Measurements from ENCODE around the gene GMFB.

Gene GMFB

GRCh38 chr14:54493293-54493692 is 4.5 kb upstream of the GMFB start:
- no peak for DNase-seq (ENCODE audit: extremely low read depth in 1 of 2, low read depth in 1 of 2)

- no peak for DNase-seq (ENCODE audit: extremely low read depth in 1 of 2, low read depth in 1 of 2)
Measured at GRCh38 chr14:54490445-54491175, 1.8 kb upstream of the GMFB start.

DNA sequence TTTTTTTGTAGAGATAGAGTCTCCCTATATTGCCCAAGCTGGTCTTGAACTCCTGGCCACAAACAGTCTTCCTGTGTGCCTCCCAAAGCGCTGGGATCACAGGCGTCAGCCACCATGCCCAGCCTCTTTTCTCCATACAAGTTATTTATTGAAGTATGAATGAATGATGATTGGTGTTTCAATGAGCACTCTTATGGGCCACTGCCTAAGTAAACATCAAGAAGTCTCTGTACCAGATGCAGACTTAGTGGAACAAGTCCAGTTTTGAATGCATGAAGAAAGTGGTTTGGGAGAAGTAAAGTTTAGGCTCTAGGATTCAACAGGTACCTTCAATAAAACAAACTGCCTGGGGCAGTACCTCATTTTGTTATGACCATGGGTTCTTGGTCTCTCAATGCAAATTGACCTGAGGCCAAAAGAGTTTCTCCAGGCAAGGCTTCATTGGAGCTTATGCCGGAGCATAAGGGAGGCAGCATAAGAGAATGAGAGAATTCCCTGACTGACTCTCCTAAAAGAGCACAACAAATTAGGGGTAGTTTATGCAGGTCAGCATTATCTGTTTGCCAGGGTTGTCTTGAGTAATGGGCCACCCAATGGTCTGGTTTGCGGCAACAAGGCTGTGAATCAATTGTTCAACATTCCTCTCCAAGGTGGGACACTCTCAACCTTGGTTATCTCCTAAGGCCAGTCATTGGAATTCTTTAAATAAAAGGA is 1.1 kb upstream of the GMFB start:
- DNase-seq (ENCODE audit: extremely low read depth in 1 of 2, low read depth in 1 of 2): no peak

DNA sequence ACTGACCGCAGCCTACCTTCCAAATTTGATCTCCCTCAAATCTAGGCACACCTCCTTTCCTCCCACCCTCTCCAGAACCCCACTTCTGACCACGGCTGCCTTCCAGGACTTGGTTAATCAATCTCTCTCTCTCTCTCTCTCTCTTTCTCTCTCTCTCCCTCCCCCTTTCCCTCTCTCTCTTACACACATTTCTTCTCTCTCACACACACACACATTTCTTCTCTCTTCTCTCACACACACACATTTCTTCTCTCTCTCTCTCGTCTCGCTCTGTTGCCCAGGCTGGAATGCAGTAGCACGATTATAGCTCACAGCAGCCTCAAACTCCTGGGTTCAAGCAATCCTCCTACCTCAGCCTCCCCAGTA is 521 bp upstream of the GMFB start:
- DNase-seq (ENCODE audit: extremely low read depth in 1 of 2, low read depth in 1 of 2): no peak

DNA sequence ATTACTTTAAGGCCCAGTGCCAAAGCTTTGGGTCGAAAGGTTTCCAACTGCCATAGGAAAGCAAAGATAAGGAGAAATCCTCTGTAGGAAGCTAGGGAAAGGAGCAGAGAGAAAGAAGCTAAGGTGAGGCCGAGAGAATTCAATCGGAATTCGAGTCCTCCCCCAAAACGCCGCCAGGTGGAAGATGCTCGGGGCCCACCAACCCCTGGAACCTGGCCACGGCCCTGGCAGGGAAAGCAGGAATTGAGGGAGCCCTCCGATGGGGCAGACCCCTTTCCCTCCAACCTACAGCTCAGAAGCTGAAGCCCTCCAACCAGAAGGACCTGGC is 498 bp downstream of the GMFB start:
- peak in 1 of 2 donors; percentile 26 for DNase-seq (ENCODE audit: extremely low read depth in 1 of 2, low read depth in 1 of 2)

- DNase-seq (ENCODE audit: extremely low read depth in 1 of 2, low read depth in 1 of 2): no peak
Measured at GRCh38 chr14:54487771-54488170, 1.0 kb downstream of the GMFB start.

DNA sequence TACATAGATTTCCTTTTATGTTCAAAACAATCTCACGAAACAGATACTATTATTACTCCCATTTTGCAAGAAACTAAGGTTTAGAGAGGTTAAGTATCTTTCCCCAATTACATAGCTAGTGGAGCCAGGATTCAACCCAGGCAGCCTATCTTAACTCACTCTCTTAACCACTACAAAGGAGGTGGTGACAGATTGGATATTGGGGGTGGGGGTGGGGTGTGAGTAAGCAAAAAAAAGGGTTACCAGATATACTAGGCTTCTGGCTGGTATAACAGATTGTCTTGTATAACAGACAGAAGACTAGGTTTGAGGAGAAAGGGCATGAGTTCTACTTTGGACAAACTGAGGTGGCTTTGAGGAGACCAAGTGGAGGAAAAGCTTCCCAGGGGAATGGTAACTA is 2.1 kb downstream of the GMFB start:
- DNase-seq (ENCODE audit: extremely low read depth in 1 of 2, low read depth in 1 of 2): no peak

- no peak for DNase-seq (ENCODE audit: extremely low read depth in 1 of 2, low read depth in 1 of 2)
Measured at GRCh38 chr14:54483846-54484245, 4.9 kb downstream of the GMFB start.

GRCh38 chr14:54483073-54483745 is 5.6 kb downstream of the GMFB start:
- DNase-seq (ENCODE audit: extremely low read depth in 1 of 2, low read depth in 1 of 2): no peak

DNA sequence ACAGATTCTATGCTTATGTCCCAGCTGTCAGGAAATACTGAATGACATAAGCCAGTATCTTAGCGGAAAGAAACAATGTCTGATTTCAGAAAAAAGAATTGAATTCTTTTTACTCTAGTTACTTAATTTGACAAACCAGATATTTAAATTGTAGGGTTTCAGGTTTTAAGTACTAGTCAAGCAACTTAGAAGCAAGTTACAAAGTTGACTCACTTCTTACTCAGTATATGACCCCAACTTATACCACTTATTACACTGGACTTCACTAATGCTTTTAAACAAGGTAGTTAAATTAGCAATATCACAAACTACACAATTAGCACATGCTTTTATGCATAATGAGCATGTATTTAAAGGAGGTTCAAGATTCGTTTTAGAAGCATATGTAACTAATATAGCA is 7.1 kb downstream of the GMFB start:
- no peak for DNase-seq (ENCODE audit: extremely low read depth in 1 of 2, low read depth in 1 of 2)

GRCh38 chr14:54480830-54481562 is 7.8 kb downstream of the GMFB start:
- no peak for DNase-seq (ENCODE audit: extremely low read depth in 1 of 2, low read depth in 1 of 2)

DNA sequence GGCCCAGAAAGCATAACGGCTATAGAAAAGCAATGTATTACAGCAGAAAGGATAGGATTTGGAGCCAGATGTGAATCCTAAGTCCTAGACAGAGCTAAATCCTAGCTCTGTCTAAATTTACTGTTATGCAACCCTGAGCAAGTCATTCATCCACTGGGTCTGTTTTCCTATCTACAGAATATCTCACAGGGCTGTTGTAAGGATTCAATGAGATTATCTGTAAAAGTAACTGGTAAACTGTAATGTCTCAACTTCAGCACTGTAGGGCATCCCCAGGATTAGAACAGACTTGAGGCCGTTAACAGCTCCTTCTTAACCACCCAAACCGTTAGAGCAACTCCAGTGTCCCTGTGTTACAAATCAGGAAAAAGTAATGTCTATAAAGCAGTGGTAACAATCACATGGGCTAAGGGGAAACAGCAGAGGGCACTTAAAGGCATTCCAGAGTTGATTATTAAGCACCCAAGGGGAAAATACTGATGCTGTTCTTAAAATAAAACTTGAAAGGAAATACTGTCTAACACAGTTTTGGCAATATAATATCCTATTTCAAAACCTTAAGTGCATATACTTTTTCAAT is 10.1 kb downstream of the GMFB start:
- no peak for DNase-seq (ENCODE audit: extremely low read depth in 1 of 2, low read depth in 1 of 2)

DNA sequence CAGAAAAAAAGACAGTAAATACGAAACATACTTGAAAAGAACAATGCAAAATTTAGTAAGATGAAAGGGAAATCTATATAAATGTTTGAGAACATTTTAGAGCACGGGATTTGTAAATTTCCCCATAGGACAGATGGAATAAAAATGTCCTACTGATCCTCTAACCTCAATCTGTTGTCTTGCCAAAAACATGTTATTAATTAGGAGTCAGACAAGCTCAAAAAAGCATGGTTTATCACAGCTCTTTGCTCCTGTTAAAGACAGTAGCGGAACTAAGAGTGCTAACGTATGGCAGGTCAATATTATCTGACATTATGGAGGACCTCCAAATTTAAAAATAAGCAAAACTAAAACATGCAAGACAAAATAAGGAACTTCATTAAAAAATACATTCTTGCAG is 12.9 kb downstream of the GMFB start:
- no peak for DNase-seq (ENCODE audit: extremely low read depth in 1 of 2, low read depth in 1 of 2)

- DNase-seq (ENCODE audit: extremely low read depth in 1 of 2, low read depth in 1 of 2): no peak
Measured at GRCh38 chr14:54475187-54475899, 13.4 kb downstream of the GMFB start.

- no peak for DNase-seq (ENCODE audit: extremely low read depth in 1 of 2, low read depth in 1 of 2)
Measured at GRCh38 chr14:54474232-54474793, 14.5 kb downstream of the GMFB start.

DNA sequence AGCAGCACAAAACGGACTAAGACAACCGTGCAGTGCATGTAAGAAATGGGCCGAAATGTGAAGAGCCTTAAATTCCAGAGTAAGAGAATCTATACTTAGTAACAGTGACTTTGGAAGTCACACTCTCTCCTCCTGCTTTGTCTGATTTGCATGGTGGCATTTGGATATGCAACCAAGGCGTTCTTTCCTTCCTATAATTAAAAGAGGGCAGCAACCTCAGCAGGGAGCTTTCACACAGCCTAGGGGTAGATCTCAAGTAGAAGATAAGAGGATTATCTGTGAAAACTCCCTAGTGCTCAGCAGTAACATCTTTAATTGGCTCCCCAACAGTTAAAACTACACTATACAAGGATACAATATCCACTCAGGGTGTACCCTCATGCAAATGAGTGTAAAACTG is 16.5 kb downstream of the GMFB start:
- DNase-seq (ENCODE audit: extremely low read depth in 1 of 2, low read depth in 1 of 2): no peak

GRCh38 chr14:54471641-54472040 is 17.1 kb downstream of the GMFB start:
- DNase-seq (ENCODE audit: extremely low read depth in 1 of 2, low read depth in 1 of 2): no peak

DNA sequence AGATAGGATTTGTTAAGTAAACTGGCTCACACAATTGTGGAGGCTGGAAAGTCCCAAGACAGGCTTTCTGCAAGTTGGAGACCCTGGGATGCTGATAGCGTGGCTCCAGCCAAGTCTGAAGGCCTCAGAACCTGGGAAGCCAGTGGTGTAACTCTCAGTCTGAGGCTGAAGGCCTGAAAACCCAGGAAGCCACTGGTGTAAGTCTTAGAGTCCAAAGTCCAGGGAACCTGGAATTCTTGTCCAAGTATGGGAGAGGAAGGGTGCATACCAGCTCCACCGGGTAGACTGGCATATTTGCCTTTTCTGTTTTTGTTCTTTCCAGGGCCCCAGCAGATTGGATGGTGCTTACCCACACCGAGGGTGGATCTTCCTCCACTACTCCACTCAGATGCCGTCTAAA is 18.1 kb downstream of the GMFB start:
- no peak for DNase-seq (ENCODE audit: extremely low read depth in 1 of 2, low read depth in 1 of 2)

DNA sequence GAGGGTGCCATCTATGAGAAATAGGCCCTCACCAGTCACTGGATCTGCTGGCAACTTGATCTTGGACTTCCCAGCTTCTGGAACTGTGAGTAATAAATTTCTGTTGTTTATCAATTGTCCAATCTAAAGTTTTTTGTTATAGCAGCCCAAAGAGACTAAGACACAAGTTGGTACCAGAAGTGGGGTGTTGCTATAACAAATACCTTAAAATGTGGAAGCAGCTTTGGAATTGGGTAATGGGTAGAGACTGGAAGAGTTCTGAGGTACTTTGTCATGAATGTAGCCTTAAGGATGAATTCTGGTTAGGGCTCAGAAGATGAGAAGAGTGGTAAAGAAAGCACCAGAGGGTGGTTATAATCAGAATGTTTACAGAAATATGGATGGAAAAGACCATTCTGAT is 21.5 kb downstream of the GMFB start:
- no peak for DNase-seq (ENCODE audit: extremely low read depth in 1 of 2, low read depth in 1 of 2)

- DNase-seq (ENCODE audit: extremely low read depth in 1 of 2, low read depth in 1 of 2): no peak
Measured at GRCh38 chr14:54465654-54466053, 23.1 kb downstream of the GMFB start.

Measured in activated CD8-positive, alpha-beta memory T cell treated with anti-CD3 and anti-CD28 coated beads for 1 hour (primary cell).